GM12878 (cell line): ENCODE measurements around the gene ODAD2. TPM values are rescaled to one million over a fixed set of nuclear protein-coding genes. Genes with fewer than 3 reads are reported as not detected.

Experiments
- ATAC-seq: fragments of 200-7000 bp; cut with Tn5 transposase; 3 replicates; pipeline ENCODE4 v1.9.1; 2020; ENCODE audit warnings: mild to moderate bottlenecking, moderate library complexity
- BruUV-seq: library from RNA; stranded (reverse); fragments of 400-500 nt; replicated peaks from 2 replicates; lab custom pipeline; 2021; lab: Mats Ljungman, UMichigan
- CTCF ChIA-PET: fragments of 300-600 bp; sonication (Branson Sonifier 250); formaldehyde crosslinking; extraction: SDS; loops from one replicate; lab custom pipeline; 2021; ENCODE audit warnings: inconsistent platforms; lab: Yijun Ruan, JAX
- POLR2A ChIA-PET: fragments of 350-600 bp; formaldehyde crosslinking; extraction: SDS; loops from one replicate; lab custom pipeline; 2021; ENCODE audit warnings: inconsistent platforms; lab: Charles Lee
- RAD21 ChIA-PET: fragments of 300-600 bp; sonication (Branson Sonifier 250); formaldehyde crosslinking; loops from one replicate; lab custom pipeline; 2023; ENCODE audit warnings: antibody characterized with exemption; ENCODE audit not compliant: unreplicated experiment; lab: Charles Lee
- SMC1A ChIA-PET: fragments of 300-600 bp; sonication (Branson Sonifier 250); formaldehyde crosslinking; loops from one replicate; lab custom pipeline; 2023; ENCODE audit not compliant: unreplicated experiment, uncharacterized antibody; lab: Charles Lee
- DNase-seq: peaks from one replicate; pipeline ENCODE4 v3.0.0-alpha.2; 2011; ENCODE audit warnings: low read depth, low spot score
- FAIRE-seq: peaks from 3 replicates; lab custom pipeline; 2011; peaks lifted over from hg19 to GRCh38; lab: Jason Lieb, UNC
- H2AFZ ChIP-seq: 2 replicates; pipeline ENCODE4 v1.6.0; 2011; ENCODE audit warnings: low read depth, low read length, control low read depth; ENCODE audit not compliant: control insufficient read depth
- H3K27ac ChIP-seq: 2 replicates; pipeline ENCODE4 v1.5.1; 2011; ENCODE audit warnings: control low read depth; ENCODE audit not compliant: control insufficient read depth, insufficient read depth
- H3K27me3 ChIP-seq, 2 experiments: replicated peaks in 1 of 2; 2 replicates each; pipeline versions ENCODE4 v1.6.0 to v1.6.1; 2011; ENCODE audit warnings: low read length in 1 of 2; ENCODE audit not compliant: control insufficient read depth in 2 of 2, insufficient read depth in 2 of 2
- H3K36me3 ChIP-seq, 2 experiments: 2 replicates each; pipeline ENCODE4 v1.5.1; 2011; ENCODE audit warnings: low read length in 1 of 2; ENCODE audit not compliant: control insufficient read depth in 2 of 2, insufficient read depth in 2 of 2
- H3K4me1 ChIP-seq: 2 replicates; pipeline ENCODE4 v1.6.1; 2011; ENCODE audit warnings: mild to moderate bottlenecking, low read length, moderate library complexity, mixed read lengths; ENCODE audit not compliant: control insufficient read depth, insufficient read depth
- H3K4me2 ChIP-seq: 2 replicates; pipeline ENCODE4 v1.6.0; 2011; ENCODE audit warnings: control low read depth; ENCODE audit not compliant: control insufficient read depth, insufficient read depth
- H3K4me3 ChIP-seq: fragments of 200-600 bp; sonication (generic); 2 replicates; pipeline ENCODE4 v1.5.1; 2016
- H3K79me2 ChIP-seq: 2 replicates; pipeline ENCODE4 v1.6.0; 2011; ENCODE audit warnings: low read length; ENCODE audit not compliant: control insufficient read depth, insufficient read depth
- H3K9ac ChIP-seq: 2 replicates; pipeline ENCODE4 v1.8.0; 2011; ENCODE audit warnings: low read length, control low read depth, mixed read lengths; ENCODE audit not compliant: control insufficient read depth, insufficient read depth
- H3K9me3 ChIP-seq: replicated peaks from 3 replicates; pipeline ENCODE4 v1.5.1; 2011; ENCODE audit warnings: mild to moderate bottlenecking, low read length; ENCODE audit not compliant: control insufficient read depth, insufficient read depth
- H4K20me1 ChIP-seq: 2 replicates; pipeline ENCODE4 v1.6.0; 2011; ENCODE audit not compliant: control insufficient read depth, insufficient read depth
- CHD4 ChIP-seq: fragments of 200-600 bp; sonication (generic); IDR thresholded peaks from 2 replicates; pipeline ENCODE4 v1.6.1; 2016; ENCODE audit warnings: mild to moderate bottlenecking
- E2F8 ChIP-seq: fragments of 450-650 bp; IDR thresholded peaks from 2 replicates; pipeline ENCODE4 v1.6.1; 2018; ENCODE audit warnings: mild to moderate bottlenecking, low read depth, moderate library complexity; ENCODE audit not compliant: partially characterized antibody
- EGR1 ChIP-seq, 2 experiments: IDR thresholded peaks; 1 replicate in 1 of 2; 2 replicates in 1 of 2; pipeline ENCODE4 v1.6.1; 2011 to 2012; ENCODE audit warnings: low read depth in 2 of 2, low read length in 2 of 2, borderline replicate concordance in 1 of 2, mild to moderate bottlenecking in 1 of 2, moderate library complexity in 1 of 2
- HDAC2 ChIP-seq: fragments of 200-600 bp; sonication (generic); IDR thresholded peaks from 2 replicates; pipeline ENCODE4 v1.6.1; 2017
- KAT2A ChIP-seq: conservative IDR thresholded peaks from 2 replicates; pipeline ENCODE4 v1.6.1; 2011; ENCODE audit warnings: low read depth, low read length; ENCODE audit not compliant: control insufficient read depth
- LARP7 ChIP-seq: fragments of 450-650 bp; IDR thresholded peaks from 2 replicates; pipeline ENCODE4 v1.6.1; 2017; ENCODE audit warnings: mild to moderate bottlenecking
- MEF2B ChIP-seq: fragments of 450-650 bp; IDR thresholded peaks from 2 replicates; pipeline ENCODE4 v1.6.1; 2018; ENCODE audit warnings: mild to moderate bottlenecking, moderate library complexity; ENCODE audit not compliant: partially characterized antibody, poor library complexity, severe bottlenecking
- PAX5 ChIP-seq: IDR thresholded peaks from 2 replicates; pipeline ENCODE4 v1.6.1; 2011; ENCODE audit warnings: low read depth, low read length, borderline replicate concordance
- RUNX3 ChIP-seq: IDR thresholded peaks from 2 replicates; pipeline ENCODE4 v1.6.1; 2012; ENCODE audit warnings: low read length, inconsistent platforms
- TCF3 ChIP-seq: IDR thresholded peaks from 2 replicates; pipeline ENCODE4 v1.6.1; 2012; ENCODE audit warnings: low read depth, mild to moderate bottlenecking, low read length, borderline replicate concordance; ENCODE audit not compliant: insufficient read depth
- WGBS: methylation state at CpG from one replicate; pipeline ENCODE4 v1.1.6; 2016; ENCODE audit warnings: low lambda C conversion rate; ENCODE audit not compliant: insufficient replicate concordance, insufficient coverage; ENCODE audit errors: missing lambda C conversion rate; 5-methylcytosine and 5-hydroxymethylcytosine counted together
- in situ Hi-C: fragments of 300-500 bp; cut with MboI; formaldehyde crosslinking; loops from 9 replicates; pipeline ENCODE4 v1.14.3; 2018; ENCODE audit warnings: mixed read lengths
- intact Hi-C: fragments of 100-400 bp; cut with micrococcal nuclease; formaldehyde crosslinking; loops from one replicate; pipeline ENCODE4 v1.14.2; 2022; ENCODE audit not compliant: unreplicated experiment
- polyA plus RNA-seq, 11 experiments: library from polyadenylated mRNA; depleted of rRNA in 4 of 11; unstranded in 6 of 11; stranded (reverse) in 5 of 11; fragments of >200 nt; fragmentation: Nextera tagmentation in 4 of 11; fragmentation: Illumina TruSeq in 1 of 11; extraction: Ambion mirVana in 4 of 11; extraction: Trizol in 1 of 11; gene quantifications; 1 replicate in 1 of 11; 2 replicates in 10 of 11; pipeline versions ENCODE4 v1.2.1 to v1.2.3, GENCODE V29; 2011 to 2016; ENCODE audit warnings: inconsistent platforms in 2 of 11, missing spikeins in 2 of 11, low read depth in 1 of 11
- total RNA-seq, 4 experiments: library from RNA; depleted of rRNA in 3 of 4; stranded (reverse); fragments of >200 nt in 3 of 4; fragmentation: Illumina TruSeq in 1 of 4; extraction: Trizol in 1 of 4; gene quantifications; 2 replicates each; pipeline versions ENCODE4 v1.2.1 to v1.2.3, GENCODE V29; 2013 to 2021
- TF ChIP-seq, protein P1 (sequence below): IDR thresholded peaks from 2 replicates; pipeline ENCODE4 v1.6.1; 2011; ENCODE audit warnings: mild to moderate bottlenecking, low read depth, low read length, moderate library complexity; ENCODE audit not compliant: insufficient replicate concordance
- TF ChIP-seq, protein P2 (sequence below): fragments of 450-650 bp; IDR thresholded peaks from 2 replicates; pipeline ENCODE4 v1.6.1; 2017; ENCODE audit warnings: antibody characterized with exemption, mild to moderate bottlenecking, moderate library complexity

Gene ODAD2
- total and polyA plus RNA-seq, 10 of the 15 experiments (the other 5 are each of a cell fraction or from before 2014, with no cell fraction given), result not detected

- TF ChIP-seq PAX5 (no peak), RUNX3 (no peak), MEF2B (no peak), EGR1 (IDR thresholded peaks at IDR 0.05; ENCODE audit: borderline replicate concordance in 1 of 2, low read depth in 2 of 2, low read length in 2 of 2) (no peak), E2F8 (no peak), TCF3 (no peak), CHD4 (no peak), HDAC2 (no peak), LARP7 (no peak), KAT2A (no peak)
- TF ChIP-seq, protein P1, sequence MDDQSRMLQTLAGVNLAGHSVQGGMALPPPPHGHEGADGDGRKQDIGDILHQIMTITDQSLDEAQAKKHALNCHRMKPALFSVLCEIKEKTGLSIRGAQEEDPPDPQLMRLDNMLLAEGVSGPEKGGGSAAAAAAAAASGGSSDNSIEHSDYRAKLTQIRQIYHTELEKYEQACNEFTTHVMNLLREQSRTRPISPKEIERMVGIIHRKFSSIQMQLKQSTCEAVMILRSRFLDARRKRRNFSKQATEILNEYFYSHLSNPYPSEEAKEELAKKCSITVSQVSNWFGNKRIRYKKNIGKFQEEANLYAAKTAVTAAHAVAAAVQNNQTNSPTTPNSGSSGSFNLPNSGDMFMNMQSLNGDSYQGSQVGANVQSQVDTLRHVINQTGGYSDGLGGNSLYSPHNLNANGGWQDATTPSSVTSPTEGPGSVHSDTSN, result no peak
- TF ChIP-seq, protein P2, sequence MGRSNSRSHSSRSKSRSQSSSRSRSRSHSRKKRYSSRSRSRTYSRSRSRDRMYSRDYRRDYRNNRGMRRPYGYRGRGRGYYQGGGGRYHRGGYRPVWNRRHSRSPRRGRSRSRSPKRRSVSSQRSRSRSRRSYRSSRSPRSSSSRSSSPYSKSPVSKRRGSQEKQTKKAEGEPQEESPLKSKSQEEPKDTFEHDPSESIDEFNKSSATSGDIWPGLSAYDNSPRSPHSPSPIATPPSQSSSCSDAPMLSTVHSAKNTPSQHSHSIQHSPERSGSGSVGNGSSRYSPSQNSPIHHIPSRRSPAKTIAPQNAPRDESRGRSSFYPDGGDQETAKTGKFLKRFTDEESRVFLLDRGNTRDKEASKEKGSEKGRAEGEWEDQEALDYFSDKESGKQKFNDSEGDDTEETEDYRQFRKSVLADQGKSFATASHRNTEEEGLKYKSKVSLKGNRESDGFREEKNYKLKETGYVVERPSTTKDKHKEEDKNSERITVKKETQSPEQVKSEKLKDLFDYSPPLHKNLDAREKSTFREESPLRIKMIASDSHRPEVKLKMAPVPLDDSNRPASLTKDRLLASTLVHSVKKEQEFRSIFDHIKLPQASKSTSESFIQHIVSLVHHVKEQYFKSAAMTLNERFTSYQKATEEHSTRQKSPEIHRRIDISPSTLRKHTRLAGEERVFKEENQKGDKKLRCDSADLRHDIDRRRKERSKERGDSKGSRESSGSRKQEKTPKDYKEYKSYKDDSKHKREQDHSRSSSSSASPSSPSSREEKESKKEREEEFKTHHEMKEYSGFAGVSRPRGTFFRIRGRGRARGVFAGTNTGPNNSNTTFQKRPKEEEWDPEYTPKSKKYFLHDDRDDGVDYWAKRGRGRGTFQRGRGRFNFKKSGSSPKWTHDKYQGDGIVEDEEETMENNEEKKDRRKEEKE, result no peak
- no peak overlapping the region for H2AFZ ChIP-seq
- H3K9me3 ChIP-seq, result no peaks in the 10 kb centered on the region
- DNase-seq (no peak), FAIRE-seq (no peak), ATAC-seq (no peak)
- BruUV-seq, result no TSS peak
- WGBS, result 58% methylated on average over 9 of the region's 9 CpGs
- intact Hi-C loops, result no loop called here
- no peak overlapping the region for H3K4me3 ChIP-seq
- no peaks in the 10 kb centered on the region for H4K20me1 ChIP-seq
- in situ Hi-C loops, result no loop called here
- H3K4me1 ChIP-seq, result no peaks in the 10 kb centered on the region
- ChIA-PET SMC1A (no interaction called here), CTCF (no interaction called here), RAD21 (no interaction called here), POLR2A (interaction anchor here (0.7 kb wide), 1 partner anchor 9 kb away, joined by 3 read pairs; no protein-coding TSS in a partner anchor)
- H3K9ac ChIP-seq, result no peak overlapping the region
- H3K36me3 ChIP-seq, result no peaks in the 10 kb centered on the region
- no peaks in the 10 kb centered on the region for H3K27me3 ChIP-seq
- no peak overlapping the region for H3K27ac ChIP-seq
- H3K4me2 ChIP-seq, result no peak overlapping the region
- H3K79me2 ChIP-seq, result no peaks in the 10 kb centered on the region
These were observed 178.9 kb downstream of the ODAD2 start for GRCh38 chr10:27819781-27820531.
